Kidney (tissue), 14 donors: ENCODE data around the gene GRIN1. TPM values are rescaled to one million over a fixed set of nuclear protein-coding genes. Genes with fewer than 3 reads are reported as not detected.

Experiments
- DNase-seq, 5 donors: peaks; one replicate each; pipeline ENCODE4 v3.0.0-alpha.2; 2013 to 2020
- FAIRE-seq: peaks from 2 replicates; lab custom pipeline; 2012; peaks lifted over from hg19 to GRCh38; lab: Jason Lieb, UNC
- H3K27ac ChIP-seq, 2 donors: one replicate each; pipeline ENCODE4 v1.7.0; 2013; ENCODE audit warnings: low read depth in 2 of 2, low read length in 2 of 2, inconsistent platforms in 1 of 2
- H3K27me3 ChIP-seq: one replicate; pipeline ENCODE4 v1.7.1; 2013; ENCODE audit warnings: low read length, inconsistent platforms; ENCODE audit not compliant: control insufficient read depth, insufficient read depth
- H3K36me3 ChIP-seq, 3 donors: one replicate each; pipeline versions ENCODE4 v1.7.0 to v1.7.1; 2013; ENCODE audit warnings: low read length in 3 of 3, control low read depth in 1 of 3, inconsistent platforms in 1 of 3; ENCODE audit not compliant: insufficient read depth in 3 of 3, control insufficient read depth in 2 of 3
- H3K4me1 ChIP-seq, 3 donors: one replicate each; pipeline versions ENCODE4 v1.7.0 to v1.7.1; 2013; ENCODE audit warnings: low read length in 3 of 3, inconsistent platforms in 1 of 3, low read depth in 1 of 3; ENCODE audit not compliant: control insufficient read depth in 2 of 3, insufficient read depth in 2 of 3
- H3K4me3 ChIP-seq, 3 donors: one replicate each; pipeline versions ENCODE4 v1.7.0 to v1.8.1; 2013; ENCODE audit warnings: low read length in 3 of 3, control low read depth in 1 of 3, inconsistent platforms in 1 of 3
- H3K9ac ChIP-seq, 3 donors: one replicate each; pipeline versions ENCODE4 v1.7.0 to v1.7.1; 2013; ENCODE audit warnings: low read length in 3 of 3, control low read depth in 1 of 3, inconsistent platforms in 1 of 3
- H3K9me3 ChIP-seq, 3 donors: one replicate each; pipeline versions ENCODE4 v1.7.0 to v1.7.1; 2013; ENCODE audit warnings: low read length in 3 of 3, control low read depth in 1 of 3, inconsistent platforms in 1 of 3; ENCODE audit not compliant: control insufficient read depth in 2 of 3, insufficient read depth in 1 of 3
- intact Hi-C: fragments of 100-400 bp; cut with DNase I; formaldehyde crosslinking; loops from one replicate; pipeline ENCODE4 v1.11.1; 2022
- polyA plus RNA-seq: library from polyadenylated mRNA; stranded (reverse); fragments of 350-450 nt; fragmentation: Illumina TruSeq; extraction: RNeasy Lipid Tissue Mini Kit (QIAGEN cat#74804); gene quantifications from one replicate; pipeline ENCODE4 v1.2.3, GENCODE V29; 2014; ENCODE audit warnings: low read depth, low replicate concordance; ENCODE audit not compliant: insufficient read depth
- total RNA-seq: library from RNA; stranded (reverse); fragmentation: NEBNext Ultra II Directional; extraction: Animal tissue kit (Norgen Biotek cat#: 25700); gene quantifications from one replicate; pipeline ENCODE4 v1.2.1, GENCODE V29; 2021
- TF ChIP-seq, protein P1 (sequence below): IDR thresholded peaks from 3 replicates; pipeline ENCODE4 v1.5.1; 2012; ENCODE audit warnings: mild to moderate bottlenecking, moderate library complexity, borderline replicate concordance; ENCODE audit not compliant: insufficient read depth; ENCODE audit errors: extremely low read depth
- donor health status: control.
- donor health status: control.
- donor health status: control.
- donor health status: control.
- donor health status: control.
- donor health status: DM: yes; HTN: yes; CAD: no.
- donor health status: Normal renal cell carcinoma (clear cell type).

The GRIN1 gene
- total and polyA plus RNA-seq, 2 donors from 2014 or later, result 0.47 TPM; not detected in 1

GRCh38 chr9:137171149-137171900 lies 32.4 kb downstream of the GRIN1 start:
- intact Hi-C loops, result no loop called here
- no peak for FAIRE-seq
- peaks cover 0 to 12% (median 0%) of the 10 kb centered on the region in 3 donors for H3K4me1 ChIP-seq

GRCh38 chr9:137172901-137173795 lies 34.2 kb downstream of the GRIN1 start:
- H3K27ac ChIP-seq, result no peak overlapping the region
- FAIRE-seq, result no peak

More at GRCh38 chr9:137171149-137171900, 32.4 kb downstream of the GRIN1 start:
- Histone ChIP-seq H3K4me3 (no peak overlapping the region), H3K9me3 (no peaks in the 10 kb centered on the region), H3K9ac (no peak overlapping the region), H3K27ac (no peak overlapping the region), H3K36me3 (no peaks in the 10 kb centered on the region), H3K27me3 (peaks cover 5% of the 10 kb centered on the region)
- DNase-seq, result no peak
- TF ChIP-seq, protein P1, sequence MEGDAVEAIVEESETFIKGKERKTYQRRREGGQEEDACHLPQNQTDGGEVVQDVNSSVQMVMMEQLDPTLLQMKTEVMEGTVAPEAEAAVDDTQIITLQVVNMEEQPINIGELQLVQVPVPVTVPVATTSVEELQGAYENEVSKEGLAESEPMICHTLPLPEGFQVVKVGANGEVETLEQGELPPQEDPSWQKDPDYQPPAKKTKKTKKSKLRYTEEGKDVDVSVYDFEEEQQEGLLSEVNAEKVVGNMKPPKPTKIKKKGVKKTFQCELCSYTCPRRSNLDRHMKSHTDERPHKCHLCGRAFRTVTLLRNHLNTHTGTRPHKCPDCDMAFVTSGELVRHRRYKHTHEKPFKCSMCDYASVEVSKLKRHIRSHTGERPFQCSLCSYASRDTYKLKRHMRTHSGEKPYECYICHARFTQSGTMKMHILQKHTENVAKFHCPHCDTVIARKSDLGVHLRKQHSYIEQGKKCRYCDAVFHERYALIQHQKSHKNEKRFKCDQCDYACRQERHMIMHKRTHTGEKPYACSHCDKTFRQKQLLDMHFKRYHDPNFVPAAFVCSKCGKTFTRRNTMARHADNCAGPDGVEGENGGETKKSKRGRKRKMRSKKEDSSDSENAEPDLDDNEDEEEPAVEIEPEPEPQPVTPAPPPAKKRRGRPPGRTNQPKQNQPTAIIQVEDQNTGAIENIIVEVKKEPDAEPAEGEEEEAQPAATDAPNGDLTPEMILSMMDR, result no peak

GRCh38 chr9:137173796-137174664 lies 35.1 kb downstream of the GRIN1 start:
- Histone ChIP-seq H3K4me1 (peaks cover 0 to 8% (median 0%) of the 10 kb centered on the region in 3 donors), H3K9me3 (no peaks in the 10 kb centered on the region), H3K27ac (no peak overlapping the region), H3K4me3 (no peak overlapping the region), H3K27me3 (no peaks in the 10 kb centered on the region), H3K9ac (no peak overlapping the region), H3K36me3 (no peaks in the 10 kb centered on the region)
- intact Hi-C loops, result no loop called here
- FAIRE-seq (no peak), DNase-seq (no peak)
- TF ChIP-seq, protein P1, result no peak

More at GRCh38 chr9:137172901-137173795, 34.2 kb downstream of the GRIN1 start:
- Histone ChIP-seq H3K4me3 (no peak overlapping the region), H3K9ac (no peak overlapping the region), H3K4me1 (peaks cover 0 to 10% (median 0%) of the 10 kb centered on the region in 3 donors), H3K27me3 (no peaks in the 10 kb centered on the region), H3K9me3 (no peaks in the 10 kb centered on the region), H3K36me3 (no peaks in the 10 kb centered on the region)
- intact Hi-C loops, result no loop called here
- TF ChIP-seq, protein P1, result no peak
- no peak for DNase-seq
